ENCODE data around the gene GDAP1L1.

GRCh38 chr20:44206132-44206531, 41.0 kb upstream of the GDAP1L1 start:
- TF ChIP-seq POLR2A (IDR thresholded peaks at IDR 0.05; ENCODE audit: low read length) (no peak), GATA1 (IDR thresholded peaks at IDR 0.05; ENCODE audit: low read depth, low read length) (no peak)

Data from erythroblast (primary cell).